ENCODE data around the gene A2M. TPM values are rescaled to one million over a fixed set of nuclear protein-coding genes. Genes with fewer than 3 reads are reported as not detected.

Gene A2M
- total RNA-seq, 2 donors from 2014 or later: 0.66 TPM; not detected in 1

- H3K27ac Mint-ChIP-seq: no peak overlapping the region
- TF ChIP-seq CTCF (conservative IDR thresholded peaks at IDR 0.05): no peak
- H3K27me3 Mint-ChIP-seq (ENCODE audit: insufficient read depth): no peaks in the 10 kb centered on the region
- Histone ChIP-seq H3K9me3 (ENCODE audit: control insufficient read depth, low read length) (no peaks in the 10 kb centered on the region), H3K4me1 (ENCODE audit: control insufficient read depth, insufficient read depth, low read length) (no peaks in the 10 kb centered on the region), H3K9ac (ENCODE audit: extremely low read depth, low read length, poor library complexity, severe bottlenecking) (no peak overlapping the region), H3K27ac (ENCODE audit: low read depth, low read length) (no peak overlapping the region), H3K27me3 (ENCODE audit: control insufficient read depth, insufficient read depth, low read length, poor library complexity, severe bottlenecking) (no peaks in the 10 kb centered on the region), H3K4me3 (ENCODE audit: low read length) (no peak overlapping the region), H3K36me3 (ENCODE audit: control insufficient read depth, insufficient read depth, low read length) (no peaks in the 10 kb centered on the region)
- no peaks in the 10 kb centered on the region for H3K4me1 Mint-ChIP-seq
- no peak overlapping the region for H3K4me3 Mint-ChIP-seq
- WGBS, 2 experiments (ENCODE audit: insufficient coverage in 1 of 2, insufficient read length in 1 of 2): 76 to 94% methylated on average over 3 to 8 of the region's 8 CpGs
- no peak for DNase-seq
- H3K9me3 Mint-ChIP-seq: no peaks in the 10 kb centered on the region
- H3K36me3 Mint-ChIP-seq (ENCODE audit: low read depth): no peaks in the 10 kb centered on the region
These were observed 23.7 kb downstream of the A2M start for GRCh38 chr12:9091891-9092598.

GRCh38 chr12:9090220-9090619 is 25.5 kb downstream of the A2M start:
- Histone ChIP-seq H3K4me1 (ENCODE audit: control insufficient read depth, insufficient read depth, low read length) (no peaks in the 10 kb centered on the region), H3K9ac (ENCODE audit: extremely low read depth, low read length, poor library complexity, severe bottlenecking) (no peak overlapping the region), H3K27ac (ENCODE audit: low read depth, low read length) (no peak overlapping the region), H3K9me3 (ENCODE audit: control insufficient read depth, low read length) (no peaks in the 10 kb centered on the region), H3K4me3 (ENCODE audit: low read length) (no peak overlapping the region), H3K36me3 (ENCODE audit: control insufficient read depth, insufficient read depth, low read length) (no peaks in the 10 kb centered on the region), H3K27me3 (ENCODE audit: control insufficient read depth, insufficient read depth, low read length, poor library complexity, severe bottlenecking) (no peaks in the 10 kb centered on the region)
- no peak for DNase-seq
- Mint-ChIP-seq H3K4me3 (no peak overlapping the region), H3K36me3 (ENCODE audit: low read depth) (no peaks in the 10 kb centered on the region), H3K27ac (no peak overlapping the region), H3K4me1 (no peaks in the 10 kb centered on the region), H3K27me3 (ENCODE audit: insufficient read depth) (no peaks in the 10 kb centered on the region), H3K9me3 (no peaks in the 10 kb centered on the region)
- WGBS, 2 experiments (ENCODE audit: insufficient coverage in 1 of 2, insufficient read length in 1 of 2): 83 to 92% methylated on average over 2 to 5 of the region's 5 CpGs
- TF ChIP-seq CTCF (conservative IDR thresholded peaks at IDR 0.05): no peak

GRCh38 chr12:9087087-9087835 is 28.5 kb downstream of the A2M start:
- Mint-ChIP-seq H3K27ac (no peak overlapping the region), H3K4me3 (no peak overlapping the region), H3K9me3 (peaks cover 19% of the 10 kb centered on the region), H3K4me1 (no peaks in the 10 kb centered on the region), H3K36me3 (ENCODE audit: low read depth) (no peaks in the 10 kb centered on the region), H3K27me3 (ENCODE audit: insufficient read depth) (no peaks in the 10 kb centered on the region)
- H3K4me1 ChIP-seq (ENCODE audit: control insufficient read depth, insufficient read depth, low read length): no peaks in the 10 kb centered on the region
- no peak overlapping the region for H3K4me3 ChIP-seq (ENCODE audit: low read length)
- H3K27me3 ChIP-seq (ENCODE audit: control insufficient read depth, insufficient read depth, low read length, poor library complexity, severe bottlenecking): no peaks in the 10 kb centered on the region
- DNase-seq: no peak
- TF ChIP-seq CTCF (conservative IDR thresholded peaks at IDR 0.05): no peak
- H3K9ac ChIP-seq (ENCODE audit: extremely low read depth, low read length, poor library complexity, severe bottlenecking): no peak overlapping the region
- peaks cover 15% of the 10 kb centered on the region for H3K9me3 ChIP-seq (ENCODE audit: control insufficient read depth, low read length)
- H3K27ac ChIP-seq (ENCODE audit: low read depth, low read length): no peak overlapping the region
- H3K36me3 ChIP-seq (ENCODE audit: control insufficient read depth, insufficient read depth, low read length): no peaks in the 10 kb centered on the region

All from endodermal cell (in vitro differentiated cells).